Epithelial cell of proximal tubule (primary cell): ENCODE data around the gene TTF1. TPM values are rescaled to one million over a fixed set of nuclear protein-coding genes. Genes with fewer than 3 reads are reported as not detected.

ENCODE experiments used
- DNase-seq: peaks from one replicate; pipeline ENCODE4 v3.0.0-alpha.2; 2011; ENCODE audit warnings: low read depth
- H3K4me3 ChIP-seq: 2 replicates; pipeline ENCODE4 v1.5.1; 2011; ENCODE audit warnings: low read depth, mild to moderate bottlenecking, low read length
- total RNA-seq: library from RNA; depleted of rRNA; stranded (reverse); fragments of >200 nt; gene quantifications from 2 replicates; pipeline ENCODE4 v1.2.3, GENCODE V29; 2015
- TF ChIP-seq, protein P1 (sequence below): conservative IDR thresholded peaks from 2 replicates; pipeline ENCODE4 v1.5.1; 2012; ENCODE audit warnings: low read depth, mild to moderate bottlenecking, low read length

TTF1 gene
- total RNA-seq, 1 donor from 2014 or later = 29.8 TPM

GRCh38 chr9:132407196-132407595 lies 556 bp upstream of the TTF1 start:
- H3K4me3 ChIP-seq = peak overlapping the region; percentile 69
- TF ChIP-seq, protein P1, sequence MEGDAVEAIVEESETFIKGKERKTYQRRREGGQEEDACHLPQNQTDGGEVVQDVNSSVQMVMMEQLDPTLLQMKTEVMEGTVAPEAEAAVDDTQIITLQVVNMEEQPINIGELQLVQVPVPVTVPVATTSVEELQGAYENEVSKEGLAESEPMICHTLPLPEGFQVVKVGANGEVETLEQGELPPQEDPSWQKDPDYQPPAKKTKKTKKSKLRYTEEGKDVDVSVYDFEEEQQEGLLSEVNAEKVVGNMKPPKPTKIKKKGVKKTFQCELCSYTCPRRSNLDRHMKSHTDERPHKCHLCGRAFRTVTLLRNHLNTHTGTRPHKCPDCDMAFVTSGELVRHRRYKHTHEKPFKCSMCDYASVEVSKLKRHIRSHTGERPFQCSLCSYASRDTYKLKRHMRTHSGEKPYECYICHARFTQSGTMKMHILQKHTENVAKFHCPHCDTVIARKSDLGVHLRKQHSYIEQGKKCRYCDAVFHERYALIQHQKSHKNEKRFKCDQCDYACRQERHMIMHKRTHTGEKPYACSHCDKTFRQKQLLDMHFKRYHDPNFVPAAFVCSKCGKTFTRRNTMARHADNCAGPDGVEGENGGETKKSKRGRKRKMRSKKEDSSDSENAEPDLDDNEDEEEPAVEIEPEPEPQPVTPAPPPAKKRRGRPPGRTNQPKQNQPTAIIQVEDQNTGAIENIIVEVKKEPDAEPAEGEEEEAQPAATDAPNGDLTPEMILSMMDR = no peak
- DNase-seq = no peak

DNA sequence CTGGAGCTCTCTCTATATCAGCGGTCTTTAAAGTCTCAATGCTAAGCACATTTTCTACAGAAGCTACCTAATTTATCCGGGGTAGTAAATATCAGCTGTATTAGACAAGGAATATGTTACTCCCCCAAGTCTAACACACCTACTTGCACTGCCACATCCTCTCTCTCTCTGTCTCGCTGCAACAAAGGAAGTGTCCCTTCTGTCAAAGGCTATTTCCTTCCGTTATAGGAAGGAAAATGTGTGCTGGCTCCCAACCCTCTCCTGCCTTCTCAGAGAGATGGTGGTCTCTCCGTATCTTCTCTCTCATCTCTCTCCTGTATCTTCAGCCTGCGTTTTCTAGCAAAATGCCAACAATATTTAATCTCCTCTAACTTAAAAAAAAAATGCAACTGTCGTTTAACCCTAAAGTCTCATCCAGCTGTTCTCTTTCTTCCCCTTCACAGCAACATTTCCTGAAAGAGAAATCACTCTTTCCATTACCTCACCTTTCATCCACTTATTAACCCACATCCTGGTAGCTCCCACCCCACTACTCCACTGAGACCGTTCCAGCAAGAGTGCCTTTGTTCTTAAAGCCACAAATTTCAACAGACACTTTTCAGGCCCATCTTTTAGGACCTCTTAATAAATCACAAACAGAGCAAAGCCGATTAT lies 2.3 kb downstream of the TTF1 start:
- H3K4me3 ChIP-seq = no peak overlapping the region
- DNase-seq = no peak
- TF ChIP-seq, protein P1 = no peak

DNA sequence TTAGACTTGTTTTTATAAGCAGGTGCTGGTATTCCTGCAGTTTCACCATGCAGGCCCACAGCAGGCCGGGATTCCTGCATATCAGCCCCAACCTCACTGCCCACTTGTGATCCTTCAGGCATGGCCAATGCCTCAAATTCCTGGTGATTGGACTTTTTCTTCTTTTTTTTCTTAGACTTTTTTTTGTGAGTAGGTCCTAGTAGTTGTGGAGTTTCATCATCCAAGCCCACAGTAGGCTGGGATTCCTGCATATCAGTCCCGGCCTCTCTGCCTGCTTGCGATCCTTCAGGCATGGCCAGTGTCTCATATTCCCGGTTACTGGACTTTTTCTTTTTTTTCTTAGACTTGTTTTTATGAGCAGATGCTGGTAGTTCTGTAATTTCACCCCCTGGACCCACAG lies 4.8 kb downstream of the TTF1 start:
- peak; percentile 93 for DNase-seq
- TF ChIP-seq, protein P1 = no peak
- no peak overlapping the region for H3K4me3 ChIP-seq

DNA sequence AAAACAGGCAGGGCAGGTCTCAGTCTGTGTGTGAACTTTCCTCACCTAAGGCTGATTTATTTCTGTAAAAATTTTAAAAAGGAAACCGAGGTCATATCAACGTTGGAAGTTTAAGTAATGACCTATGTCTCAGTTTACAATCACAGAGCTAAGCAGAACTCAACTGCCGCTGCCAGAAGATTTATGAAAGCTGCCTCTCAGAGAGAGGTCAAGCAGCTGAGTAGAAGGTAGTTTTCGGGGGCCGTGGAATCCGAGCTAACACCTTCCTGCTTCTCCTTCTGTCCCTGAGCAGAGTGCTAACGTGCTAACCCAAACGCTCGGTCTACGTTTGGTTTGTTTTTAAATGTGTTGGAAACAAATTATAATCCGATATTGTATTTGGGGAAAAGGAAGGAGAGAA lies 11.1 kb downstream of the TTF1 start:
- TF ChIP-seq, protein P1 = no peak
- H3K4me3 ChIP-seq = no peak overlapping the region
- DNase-seq = no peak

DNA sequence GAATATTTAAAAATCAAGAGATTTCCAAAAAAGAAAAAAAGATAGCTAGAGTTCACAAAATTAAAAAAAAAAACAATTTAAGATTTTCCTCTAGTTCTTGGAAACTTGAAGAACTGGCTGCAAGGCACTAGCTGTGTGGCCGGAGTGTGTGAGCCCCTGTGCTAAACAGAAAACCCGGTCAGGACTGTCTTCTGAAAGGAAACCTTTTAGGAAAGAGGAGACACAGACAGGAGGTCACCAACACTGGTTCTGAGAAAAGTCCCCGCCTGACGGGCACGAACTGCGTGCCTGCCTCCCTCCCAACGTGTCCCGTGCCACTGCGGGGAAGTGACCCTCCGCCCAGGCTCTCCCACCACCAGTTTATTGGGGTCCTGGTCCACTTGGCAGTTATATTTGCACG lies 15.2 kb downstream of the TTF1 start:
- no peak overlapping the region for H3K4me3 ChIP-seq
- DNase-seq = no peak
- TF ChIP-seq, protein P1 = no peak

- TF ChIP-seq, protein P1 = no peak
- no peak overlapping the region for H3K4me3 ChIP-seq
- DNase-seq = no peak
Measured at GRCh38 chr9:132390966-132391365, 15.7 kb downstream of the TTF1 start.

GRCh38 chr9:132387133-132387532 lies 19.5 kb downstream of the TTF1 start:
- H3K4me3 ChIP-seq = no peak overlapping the region
- DNase-seq = no peak
- TF ChIP-seq, protein P1 = no peak
